Activated T-cell treated with anti-CD3 and anti-CD28 coated beads, Interleukin-2, amount 50 U/mL, for 4 hours (primary cell): ENCODE measurements around the gene MYCT1. TPM values are rescaled to one million over a fixed set of nuclear protein-coding genes. Genes with fewer than 3 reads are reported as not detected.
"Not testable (repeated sequence)": the region's sequence is repeated elsewhere in the genome, so short reads cannot be mapped to it uniquely, and the experiment has no call there.

Source experiments
- ATAC-seq, 2 donors: fragments of 200-7000 bp; cut with Tn5 transposase; one replicate each; pipeline ENCODE4 v1.10.0; 2021
- DNase-seq: peaks from one replicate; pipeline ENCODE4 v3.0.0-alpha.2; 2020
- H3K27me3 Mint-ChIP-seq: one replicate; pipeline ENCODE4 v1.8.0; 2021; ENCODE audit warnings: low read depth, mixed read lengths
- H3K36me3 Mint-ChIP-seq: one replicate; pipeline ENCODE4 v1.8.0; 2022; ENCODE audit warnings: mixed read lengths; ENCODE audit not compliant: insufficient read depth
- H3K4me1 Mint-ChIP-seq: one replicate; pipeline ENCODE4 v1.8.0; 2021; ENCODE audit warnings: low read depth, mixed read lengths
- H3K4me3 Mint-ChIP-seq: one replicate; pipeline ENCODE4 v1.8.0; 2021; ENCODE audit warnings: mild to moderate bottlenecking, moderate library complexity, mixed read lengths
- H3K9me3 Mint-ChIP-seq: one replicate; pipeline ENCODE4 v1.8.0; 2021; ENCODE audit warnings: mixed read lengths
- total RNA-seq, 3 donors: library from RNA; stranded (reverse); gene quantifications; one replicate each; pipeline ENCODE4 v1.2.1, GENCODE V29; 2021

The MYCT1 gene
- total RNA-seq, 3 donors from 2014 or later = not detected

DNA sequence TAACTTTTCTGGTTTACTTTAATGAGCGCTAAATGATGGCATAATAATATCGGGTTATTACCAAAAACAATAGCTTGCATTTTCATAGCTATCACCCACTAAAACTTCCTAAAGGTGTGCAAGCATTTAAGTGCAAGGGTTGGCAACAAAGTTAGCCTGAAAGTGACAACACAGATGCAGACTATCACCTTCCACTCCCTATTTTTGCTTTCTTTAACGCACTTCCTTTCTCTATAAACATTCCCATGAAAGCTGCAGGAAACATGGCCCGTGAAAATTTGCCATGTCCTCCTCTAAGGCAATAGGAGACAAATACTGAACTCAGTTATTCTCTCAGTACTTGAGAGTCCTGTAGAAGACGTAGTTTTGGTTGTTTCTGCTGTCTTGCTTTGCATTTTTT, 2.7 kb downstream of the MYCT1 start:
- peaks cover 15% of the 10 kb centered on the region for H3K27me3 Mint-ChIP-seq

DNA sequence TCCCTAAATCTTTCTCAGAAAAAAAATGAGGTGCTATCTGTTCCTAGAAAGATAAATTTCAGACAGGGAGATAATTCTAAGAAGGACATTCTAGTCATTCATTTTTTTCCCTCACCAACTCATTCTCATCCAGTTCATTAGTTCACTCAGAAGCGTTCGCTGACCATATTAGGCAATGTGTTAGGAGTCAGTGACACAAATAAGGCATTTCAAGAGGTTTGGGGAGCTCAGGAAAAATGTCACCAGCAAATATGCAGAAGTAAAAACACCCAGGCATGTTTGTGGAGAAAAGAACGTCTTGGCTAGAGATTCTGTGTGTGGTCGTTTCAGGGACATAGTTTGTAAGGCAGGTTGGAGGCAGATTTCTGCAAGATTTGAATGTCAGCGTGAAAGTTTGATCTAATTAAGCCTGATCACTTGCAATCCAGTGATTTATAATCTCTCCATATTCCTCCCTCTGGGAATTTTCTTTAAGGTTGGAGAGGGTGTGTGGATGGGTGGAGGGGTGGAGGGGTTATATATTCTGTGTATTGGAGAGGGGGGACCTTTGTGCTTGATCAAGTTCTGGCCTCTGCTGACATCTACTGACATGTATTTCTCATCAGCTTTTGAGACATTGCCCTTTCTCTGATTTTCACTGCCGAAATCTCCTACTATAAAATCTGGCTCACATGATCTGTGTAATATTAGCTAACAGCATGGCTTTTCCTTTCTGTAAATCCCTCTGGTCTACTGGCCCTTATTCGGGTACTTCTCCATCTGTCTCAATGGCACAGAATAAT, 3.6 kb downstream of the MYCT1 start:
- Mint-ChIP-seq H3K4me3 (no peak overlapping the region), H3K36me3 (no peaks in the 10 kb centered on the region)
- no peak for ATAC-seq

More for the DNA sequence above, 2.7 kb downstream of the MYCT1 start:
- H3K36me3 Mint-ChIP-seq = no peaks in the 10 kb centered on the region
- DNase-seq (no peak), ATAC-seq (no peak)
- H3K4me3 Mint-ChIP-seq = no peak overlapping the region
- no peaks in the 10 kb centered on the region for H3K4me1 Mint-ChIP-seq
- H3K9me3 Mint-ChIP-seq = no peaks in the 10 kb centered on the region

GRCh38 chr6:152701863-152702401, 4.2 kb downstream of the MYCT1 start:
- Mint-ChIP-seq H3K4me3 (no peak overlapping the region), H3K27me3 (peaks cover 15% of the 10 kb centered on the region), H3K9me3 (no peaks in the 10 kb centered on the region), H3K4me1 (no peaks in the 10 kb centered on the region), H3K36me3 (no peaks in the 10 kb centered on the region)
- DNase-seq (no peak), ATAC-seq (no peak)

More for the DNA sequence above, 3.6 kb downstream of the MYCT1 start:
- no peak for DNase-seq
- Mint-ChIP-seq H3K4me1 (no peaks in the 10 kb centered on the region), H3K27me3 (peaks cover 15% of the 10 kb centered on the region), H3K9me3 (no peaks in the 10 kb centered on the region)

DNA sequence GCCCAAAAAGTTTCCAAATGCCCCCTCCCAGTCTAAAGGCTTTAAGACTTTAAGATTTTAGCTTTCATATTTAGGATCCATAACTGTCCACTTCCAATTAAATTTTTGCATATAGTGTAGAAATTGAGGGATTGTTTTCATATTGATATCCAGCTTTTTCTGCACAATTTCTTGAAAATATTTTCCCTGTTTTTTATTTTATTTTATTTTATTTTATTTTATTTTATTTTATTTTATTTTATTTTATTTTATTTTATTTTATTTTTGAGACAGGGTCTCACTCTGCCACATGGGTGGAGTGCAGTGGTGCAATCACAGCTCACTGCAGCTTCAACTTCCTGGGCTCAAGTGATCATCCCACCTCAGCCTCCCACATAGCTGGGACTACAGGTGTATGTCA, 6.1 kb downstream of the MYCT1 start:
- not testable (repeated sequence) for H3K36me3 Mint-ChIP-seq, H3K4me3 Mint-ChIP-seq, H3K4me1 Mint-ChIP-seq, DNase-seq, H3K27me3 Mint-ChIP-seq, H3K9me3 Mint-ChIP-seq, ATAC-seq

GRCh38 chr6:152705327-152705726, 7.6 kb downstream of the MYCT1 start:
- no peak overlapping the region for H3K4me3 Mint-ChIP-seq
- no peaks in the 10 kb centered on the region for H3K36me3 Mint-ChIP-seq
- H3K4me1 Mint-ChIP-seq = no peaks in the 10 kb centered on the region
- H3K9me3 Mint-ChIP-seq = no peaks in the 10 kb centered on the region
- peaks cover 6% of the 10 kb centered on the region for H3K27me3 Mint-ChIP-seq
- DNase-seq (no peak), ATAC-seq (no peak)

- Mint-ChIP-seq H3K9me3 (peaks cover 8% of the 10 kb centered on the region), H3K4me1 (no peaks in the 10 kb centered on the region), H3K27me3 (no peaks in the 10 kb centered on the region), H3K36me3 (no peaks in the 10 kb centered on the region), H3K4me3 (no peak overlapping the region)
- ATAC-seq = no peak
- no peak for DNase-seq
Measured at GRCh38 chr6:152716322-152716721, 18.6 kb downstream of the MYCT1 start.

DNA sequence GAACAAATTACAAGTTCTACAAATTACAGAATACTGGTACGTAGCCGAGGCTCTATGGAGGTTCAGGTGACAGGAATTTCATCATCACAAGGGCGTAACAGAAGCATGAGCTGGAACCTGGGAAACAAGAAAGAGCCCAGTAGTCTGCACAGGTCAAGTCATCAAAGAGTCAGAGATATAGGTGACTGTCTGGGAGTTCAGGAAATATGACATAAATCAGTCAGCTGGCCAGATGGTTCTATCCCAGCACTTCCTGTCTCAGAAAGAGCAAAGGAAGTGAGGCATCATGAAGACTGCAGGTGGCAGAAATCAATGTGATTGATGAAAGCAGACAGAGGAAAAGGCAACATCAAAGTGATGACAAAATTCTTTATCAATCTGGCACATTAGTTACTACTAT, 23.3 kb downstream of the MYCT1 start:
- Mint-ChIP-seq H3K4me3 (no peak overlapping the region), H3K36me3 (no peaks in the 10 kb centered on the region), H3K9me3 (no peaks in the 10 kb centered on the region), H3K4me1 (no peaks in the 10 kb centered on the region), H3K27me3 (peaks cover 4% of the 10 kb centered on the region)
- DNase-seq (no peak), ATAC-seq (no peak)

DNA sequence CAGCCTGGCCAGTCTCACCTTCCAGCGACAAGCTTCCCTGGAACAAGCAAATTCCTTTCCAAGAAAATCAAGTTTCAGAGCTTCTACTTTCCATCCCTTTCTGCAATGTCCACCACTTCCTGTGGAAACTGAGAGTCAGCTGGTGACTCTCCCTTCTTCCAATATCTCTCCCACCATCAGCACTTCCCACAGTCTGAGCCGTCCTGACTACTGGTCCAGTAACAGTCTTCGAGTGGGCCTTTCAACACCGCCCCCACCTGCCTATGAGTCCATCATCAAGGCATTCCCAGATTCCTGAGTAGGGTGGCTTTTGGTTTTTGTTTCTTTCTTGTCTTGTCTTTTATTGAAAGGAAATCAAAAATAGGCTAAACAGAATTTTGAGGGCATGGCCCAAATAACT, 24.3 kb downstream of the MYCT1 start:
- DNase-seq (no peak), ATAC-seq (no peak)
- Mint-ChIP-seq H3K36me3 (no peaks in the 10 kb centered on the region), H3K4me3 (no peak overlapping the region), H3K9me3 (no peaks in the 10 kb centered on the region), H3K4me1 (no peaks in the 10 kb centered on the region), H3K27me3 (peaks cover 4% of the 10 kb centered on the region)

- Mint-ChIP-seq H3K36me3 (no peaks in the 10 kb centered on the region), H3K4me3 (no peak overlapping the region), H3K27me3 (peaks cover 4% of the 10 kb centered on the region), H3K9me3 (no peaks in the 10 kb centered on the region), H3K4me1 (no peaks in the 10 kb centered on the region)
- no peak for DNase-seq
- no peak for ATAC-seq
Measured at GRCh38 chr6:152723398-152723797, 25.7 kb downstream of the MYCT1 start.

- no peaks in the 10 kb centered on the region for H3K9me3 Mint-ChIP-seq
- ATAC-seq (no peak), DNase-seq (no peak)
- H3K4me1 Mint-ChIP-seq = no peaks in the 10 kb centered on the region
- no peaks in the 10 kb centered on the region for H3K36me3 Mint-ChIP-seq
- no peak overlapping the region for H3K4me3 Mint-ChIP-seq
- H3K27me3 Mint-ChIP-seq = peaks cover 4% of the 10 kb centered on the region
Measured at GRCh38 chr6:152726313-152726712, 28.6 kb downstream of the MYCT1 start.

- ATAC-seq (no peak), DNase-seq (no peak)
- H3K9me3 Mint-ChIP-seq = no peaks in the 10 kb centered on the region
- no peaks in the 10 kb centered on the region for H3K4me1 Mint-ChIP-seq
- peaks cover 4% of the 10 kb centered on the region for H3K27me3 Mint-ChIP-seq
- H3K36me3 Mint-ChIP-seq = no peaks in the 10 kb centered on the region
- no peak overlapping the region for H3K4me3 Mint-ChIP-seq
Measured at GRCh38 chr6:152727507-152727906, 29.8 kb downstream of the MYCT1 start.

DNA sequence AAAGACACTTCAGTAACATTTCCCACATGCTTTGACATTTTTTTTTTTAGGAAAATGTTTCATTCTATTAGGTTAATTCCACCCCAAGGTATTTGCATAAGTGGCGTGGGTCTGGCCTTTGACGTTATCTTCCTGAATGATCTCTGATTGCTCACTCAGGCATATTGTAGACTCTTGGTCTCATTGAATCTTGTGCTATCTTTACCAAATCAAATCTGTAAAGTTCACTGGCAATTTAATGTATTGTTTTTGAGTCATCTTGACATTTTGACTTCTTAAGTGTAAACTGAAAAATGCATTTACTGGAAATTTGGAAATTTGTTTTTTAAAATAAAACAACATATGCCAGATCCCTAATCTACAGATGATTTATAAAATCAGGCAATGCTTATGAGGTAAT, 36.9 kb downstream of the MYCT1 start:
- H3K36me3 Mint-ChIP-seq = no peaks in the 10 kb centered on the region
- no peaks in the 10 kb centered on the region for H3K9me3 Mint-ChIP-seq
- ATAC-seq (no peak), DNase-seq (no peak)
- no peaks in the 10 kb centered on the region for H3K4me1 Mint-ChIP-seq
- H3K4me3 Mint-ChIP-seq = no peak overlapping the region
- H3K27me3 Mint-ChIP-seq = no peaks in the 10 kb centered on the region

GRCh38 chr6:152736687-152737273, 39.1 kb downstream of the MYCT1 start:
- Mint-ChIP-seq H3K27me3 (no peaks in the 10 kb centered on the region), H3K36me3 (no peaks in the 10 kb centered on the region), H3K4me1 (no peaks in the 10 kb centered on the region), H3K4me3 (no peak overlapping the region), H3K9me3 (no peaks in the 10 kb centered on the region)
- DNase-seq (no peak), ATAC-seq (no peak)

DNA sequence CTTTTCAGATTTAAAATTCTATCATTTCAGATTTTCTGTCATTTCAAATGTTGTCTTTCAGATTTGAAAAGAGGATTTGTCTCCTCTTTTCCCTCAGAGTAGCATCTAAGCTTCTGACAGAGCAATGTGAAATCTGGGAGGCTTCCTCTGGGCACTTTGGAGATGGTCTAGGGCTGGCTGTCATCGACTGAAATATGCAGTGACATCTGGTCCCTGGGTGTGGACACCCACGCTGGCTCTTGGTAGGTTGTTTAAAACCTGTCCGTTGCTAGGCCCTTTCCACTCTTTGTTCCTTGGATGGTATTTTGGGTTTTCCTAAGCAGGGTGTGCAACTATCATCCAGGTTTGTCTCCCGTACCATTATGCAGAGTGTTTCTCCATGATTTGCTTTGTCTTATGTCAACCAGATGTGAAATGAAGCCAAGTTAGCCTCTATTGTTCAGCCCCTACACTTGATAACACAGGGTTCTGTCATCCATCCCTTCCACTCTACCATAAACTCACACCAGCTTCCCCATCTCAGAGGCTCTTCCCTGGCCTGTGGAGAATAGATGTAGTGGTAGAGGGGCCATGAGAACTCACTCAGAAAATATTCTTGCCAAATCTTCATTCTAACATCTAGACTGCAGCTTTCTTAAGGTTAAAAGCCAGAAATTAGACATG, 47.9 kb downstream of the MYCT1 start:
- Mint-ChIP-seq H3K4me3 (no peak overlapping the region), H3K4me1 (no peaks in the 10 kb centered on the region)
- no peak for ATAC-seq

DNA sequence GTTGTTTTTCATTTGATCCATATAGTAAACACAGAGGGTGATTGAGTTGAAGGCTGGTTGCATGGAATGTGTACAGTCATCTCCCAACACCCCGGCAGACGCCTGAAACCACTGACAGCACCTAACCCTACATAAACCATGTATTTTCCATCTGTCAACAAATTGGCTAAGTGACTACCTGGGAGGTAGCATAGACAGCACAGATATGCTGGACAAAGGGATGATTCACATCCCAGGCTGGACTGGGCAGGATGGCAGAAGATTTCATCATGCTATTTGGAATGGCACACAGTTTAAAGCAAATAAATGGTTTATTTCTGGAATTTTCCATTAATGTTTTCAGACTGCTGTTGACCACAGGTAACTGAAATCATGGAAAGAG, 48.5 kb downstream of the MYCT1 start:
- H3K4me3 Mint-ChIP-seq = no peak overlapping the region
- ATAC-seq (no peak), DNase-seq (no peak)
- H3K9me3 Mint-ChIP-seq = no peaks in the 10 kb centered on the region
- peaks cover 2% of the 10 kb centered on the region for H3K27me3 Mint-ChIP-seq
- no peaks in the 10 kb centered on the region for H3K4me1 Mint-ChIP-seq
- H3K36me3 Mint-ChIP-seq = no peaks in the 10 kb centered on the region

More for the DNA sequence above, 47.9 kb downstream of the MYCT1 start:
- H3K27me3 Mint-ChIP-seq = peaks cover 2% of the 10 kb centered on the region
- no peaks in the 10 kb centered on the region for H3K36me3 Mint-ChIP-seq
- DNase-seq = no peak
- no peaks in the 10 kb centered on the region for H3K9me3 Mint-ChIP-seq
